Spleen (tissue), 11 donors: Measurements from ENCODE around the gene HOXA5. TPM values are rescaled to one million over a fixed set of nuclear protein-coding genes. Genes with fewer than 3 reads are reported as not detected.

Experiments
- DNase-seq: peaks from one replicate; pipeline ENCODE4 v3.0.0-alpha.2; 2020
- H3K27ac ChIP-seq, 8 donors: fragments of 200-600 bp; sonication (generic) in 7 of 8; 1 replicate in 4 of 8; 2 replicates in 4 of 8; pipeline versions ENCODE4 v1.5.0 to v1.8.0; 2016 to 2021; ENCODE audit warnings: inconsistent platforms in 4 of 8, mild to moderate bottlenecking in 4 of 8, moderate library complexity in 1 of 8
- H3K27me3 ChIP-seq, 7 donors: fragments of 200-600 bp; sonication (generic) in 6 of 7; replicated peaks in 1 of 7; 1 replicate in 4 of 7; 2 replicates in 3 of 7; pipeline versions ENCODE4 v1.5.0 to v1.8.0; 2016 to 2021; ENCODE audit warnings: inconsistent platforms in 3 of 7, mild to moderate bottlenecking in 1 of 7
- H3K36me3 ChIP-seq, 6 donors: fragments of 200-600 bp; sonication (generic) in 5 of 6; 1 replicate in 4 of 6; 2 replicates in 2 of 6; pipeline versions ENCODE4 v1.5.0 to v1.8.0; 2016 to 2021; ENCODE audit warnings: inconsistent platforms in 2 of 6
- H3K4me1 ChIP-seq, 6 donors: fragments of 200-600 bp; sonication (generic) in 5 of 6; 1 replicate in 3 of 6; 2 replicates in 3 of 6; pipeline versions ENCODE4 v1.5.0 to v1.8.0; 2016 to 2021; ENCODE audit warnings: inconsistent platforms in 3 of 6
- H3K4me3 ChIP-seq, 8 donors: fragments of 200-600 bp; sonication (generic) in 7 of 8; 1 replicate in 4 of 8; 2 replicates in 4 of 8; pipeline versions ENCODE4 v1.5.0 to v1.8.0; 2016 to 2021; ENCODE audit warnings: inconsistent platforms in 4 of 8, mild to moderate bottlenecking in 4 of 8, moderate library complexity in 2 of 8
- H3K9me3 ChIP-seq, 8 donors: fragments of 200-600 bp; sonication (generic) in 7 of 8; 1 replicate in 4 of 8; 2 replicates in 4 of 8; pipeline versions ENCODE4 v1.5.0 to v1.8.0; 2016 to 2021; ENCODE audit warnings: inconsistent platforms in 4 of 8
- POLR2A ChIP-seq, 3 donors: fragments of 450-650 bp; IDR thresholded peaks; one replicate each; pipeline ENCODE4 v1.5.1; 2017; ENCODE audit warnings: antibody characterized with exemption in 3 of 3, mild to moderate bottlenecking in 1 of 3
- POLR2AphosphoS5 ChIP-seq, 3 donors: sonication (generic); formaldehyde crosslinking; IDR thresholded peaks; one replicate each; pipeline ENCODE4 v1.5.1; 2017; ENCODE audit warnings: antibody characterized with exemption in 3 of 3
- WGBS, 5 donors: extraction: QIAGEN DNeasy Blood & Tissue Kit in 3 of 5; methylation state at CpG; one replicate each; pipeline versions ENCODE4 v1.1.5 to v1.1.7; 2013 to 2018; 5-methylcytosine and 5-hydroxymethylcytosine counted together
- intact Hi-C: fragments of 100-400 bp; cut with DNase I; formaldehyde crosslinking; loops from one replicate; pipeline ENCODE4 v1.15.0; 2023; ENCODE audit warnings: low total_unique reads
- polyA plus RNA-seq, 3 donors: library from polyadenylated mRNA; stranded (reverse); fragments of 200-250 nt; gene quantifications; one replicate each; pipeline ENCODE4 v1.2.1, GENCODE V29; 2013
- total RNA-seq, 7 donors: library from RNA; depleted of rRNA in 3 of 7; stranded (reverse); fragments of >200 nt in 3 of 7; fragmentation: NEBNext Ultra II Directional in 4 of 7; extraction: Animal tissue kit (Norgen Biotek cat#: 25700) in 4 of 7; gene quantifications; one replicate each; pipeline versions ENCODE4 v1.1.0 to v1.2.1, GENCODE V29; 2016 to 2021
- TF ChIP-seq, protein P1 (sequence below), 11 experiments: fragments of 200-600 bp in 7 of 11; fragments of 450-650 bp in 4 of 11; sonication (generic) in 4 of 11; IDR thresholded peaks in 8 of 11; conservative IDR thresholded peaks in 3 of 11; 1 replicate in 7 of 11; 2 replicates in 4 of 11; pipeline versions ENCODE4 v1.4.0 to v1.8.0; 2016 to 2021; ENCODE audit warnings: antibody characterized with exemption in 11 of 11, inconsistent platforms in 4 of 11, mild to moderate bottlenecking in 1 of 11
- donor health status: healthy with polysubstance abuse.
- donor health status: DM: no; HTN: no; CAD: no; lungs with moderate emphysema.
- donor health status: DM: no; HTN: no; CAD: no.
- donor health status: Bipolar disorder and iron deficiency.
- donor health status: healthy.
- donor health status: DM: no; HTN: no; CAD: no.
- donor health status: DM: yes; HTN: yes; CAD: no.

HOXA5 gene
- total and polyA plus RNA-seq, 10 donors, result 1.6 to 9.3 (median 3.3) TPM

DNA sequence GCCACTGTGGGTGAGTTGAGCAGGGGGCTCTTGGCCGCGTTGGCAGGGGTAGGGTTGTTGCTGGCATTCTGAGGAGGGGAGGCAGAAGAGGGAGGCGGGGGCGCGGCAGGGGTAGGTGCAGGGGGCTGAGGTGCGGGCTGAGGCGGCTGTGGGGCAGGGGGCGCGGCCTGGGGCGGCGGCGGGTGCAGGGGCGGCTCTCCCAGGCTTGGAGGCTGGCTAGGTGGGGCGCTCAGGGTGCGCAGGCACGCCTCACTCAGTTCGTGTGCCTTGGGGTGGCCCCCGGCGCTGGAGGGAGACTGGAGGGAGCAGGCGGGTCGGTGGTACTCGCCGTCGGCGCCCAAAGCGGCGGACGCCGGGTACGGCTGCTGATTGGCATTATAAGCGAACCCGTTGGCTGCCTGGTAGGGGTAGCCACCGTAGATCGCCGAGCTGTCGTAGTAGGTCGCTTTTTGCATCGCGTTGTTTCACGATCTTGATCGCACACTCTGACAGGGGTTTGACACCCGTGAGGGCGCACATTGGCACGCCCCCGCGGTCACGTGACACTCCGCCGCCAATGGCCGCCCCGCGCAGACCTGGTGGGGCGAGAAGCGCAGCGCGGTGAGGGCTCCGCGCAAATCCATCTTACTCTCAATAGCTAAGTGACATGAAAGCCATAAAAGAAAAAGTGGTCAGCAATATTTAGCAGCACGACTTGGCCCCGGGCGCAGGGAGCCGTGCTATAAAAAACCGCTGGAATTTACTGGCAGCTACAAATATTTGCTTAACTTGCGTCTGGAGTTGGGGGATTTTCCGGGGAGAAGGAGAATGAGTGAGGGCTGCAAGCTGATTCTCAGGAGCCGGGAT lies 33.1 kb downstream of the HOXA5 start:
- Histone ChIP-seq H3K4me3 (peak overlapping the region in 1 of 8 donors; percentile 5), H3K36me3 (no peaks in the 10 kb centered on the region), H3K9me3 (no peaks in the 10 kb centered on the region), H3K4me1 (peaks cover 0 to 64% (median 25%) of the 10 kb centered on the region in 6 donors), H3K27ac (peak overlapping the region in 7 of 8 donors; percentile 11 to 90 (median 63)), H3K27me3 (peaks cover 0 to 12% (median 0%) of the 10 kb centered on the region in 7 donors)
- DNase-seq, result no peak
- WGBS, 5 donors, result 75 to 92% (median 86%) methylated on average over 66 of the region's 66 CpGs
- TF ChIP-seq, protein P1, sequence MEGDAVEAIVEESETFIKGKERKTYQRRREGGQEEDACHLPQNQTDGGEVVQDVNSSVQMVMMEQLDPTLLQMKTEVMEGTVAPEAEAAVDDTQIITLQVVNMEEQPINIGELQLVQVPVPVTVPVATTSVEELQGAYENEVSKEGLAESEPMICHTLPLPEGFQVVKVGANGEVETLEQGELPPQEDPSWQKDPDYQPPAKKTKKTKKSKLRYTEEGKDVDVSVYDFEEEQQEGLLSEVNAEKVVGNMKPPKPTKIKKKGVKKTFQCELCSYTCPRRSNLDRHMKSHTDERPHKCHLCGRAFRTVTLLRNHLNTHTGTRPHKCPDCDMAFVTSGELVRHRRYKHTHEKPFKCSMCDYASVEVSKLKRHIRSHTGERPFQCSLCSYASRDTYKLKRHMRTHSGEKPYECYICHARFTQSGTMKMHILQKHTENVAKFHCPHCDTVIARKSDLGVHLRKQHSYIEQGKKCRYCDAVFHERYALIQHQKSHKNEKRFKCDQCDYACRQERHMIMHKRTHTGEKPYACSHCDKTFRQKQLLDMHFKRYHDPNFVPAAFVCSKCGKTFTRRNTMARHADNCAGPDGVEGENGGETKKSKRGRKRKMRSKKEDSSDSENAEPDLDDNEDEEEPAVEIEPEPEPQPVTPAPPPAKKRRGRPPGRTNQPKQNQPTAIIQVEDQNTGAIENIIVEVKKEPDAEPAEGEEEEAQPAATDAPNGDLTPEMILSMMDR (IDR thresholded peaks at IDR 0.05 in 8 of 11, conservative IDR thresholded peaks at IDR 0.05 in 3 of 11), result no peak
- TF ChIP-seq POLR2AphosphoS5 (IDR thresholded peaks at IDR 0.05), result peak in 2 of 3 donors; percentile 55 to 56
- no peak for TF ChIP-seq POLR2A (IDR thresholded peaks at IDR 0.05)
- intact Hi-C loops, result loop anchor here (10.0 kb wide), 1 partner anchor 356 kb away; no protein-coding TSS in a partner anchor

DNA sequence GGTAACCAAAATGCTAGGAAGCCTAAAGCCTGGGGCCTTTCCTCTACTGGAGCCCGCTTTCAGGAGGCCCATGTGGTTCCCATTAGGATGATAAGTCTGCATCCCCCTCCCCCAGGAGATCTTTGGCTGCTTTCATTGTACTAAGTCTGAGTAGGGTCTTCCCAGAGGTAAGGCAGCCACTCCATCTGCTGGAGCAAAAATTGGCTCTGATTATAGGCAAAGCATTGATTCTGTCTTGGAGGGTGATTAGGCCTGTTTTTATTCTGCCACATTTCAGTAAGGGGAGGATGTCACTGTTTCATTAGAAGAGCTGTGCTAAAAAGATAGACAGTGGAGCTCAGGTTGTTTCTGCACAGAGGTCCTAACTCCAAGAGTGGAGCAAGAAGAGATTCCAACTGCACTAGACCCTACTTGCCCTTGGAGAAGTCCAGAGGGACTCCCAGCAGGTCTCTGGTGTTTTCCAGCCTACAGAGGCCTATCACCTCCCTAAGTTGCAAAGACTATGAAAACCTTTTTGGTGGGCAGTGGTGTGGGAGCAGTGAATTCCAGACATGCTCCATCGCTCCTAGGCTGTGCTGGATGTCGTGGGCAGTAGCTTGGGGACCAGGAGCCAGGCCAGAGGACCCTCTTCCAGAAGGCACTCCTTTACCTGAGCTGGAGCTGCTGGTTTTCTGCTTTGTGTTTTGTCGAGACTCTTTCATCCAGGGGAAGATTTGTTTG lies 33.9 kb downstream of the HOXA5 start:
- intact Hi-C loops, result loop anchor here (10.0 kb wide), 1 partner anchor 355 kb away; no protein-coding TSS in a partner anchor
- TF ChIP-seq POLR2A (IDR thresholded peaks at IDR 0.05) (no peak), POLR2AphosphoS5 (IDR thresholded peaks at IDR 0.05) (no peak)
- TF ChIP-seq, protein P1 (IDR thresholded peaks at IDR 0.05 in 8 of 11, conservative IDR thresholded peaks at IDR 0.05 in 3 of 11), result no peak
- Histone ChIP-seq H3K27me3 (peaks cover 0 to 20% (median 0%) of the 10 kb centered on the region in 7 donors), H3K9me3 (no peaks in the 10 kb centered on the region), H3K4me1 (peaks cover 0 to 72% (median 28%) of the 10 kb centered on the region in 6 donors), H3K4me3 (no peak overlapping the region), H3K27ac (peak overlapping the region in 7 of 8 donors; percentile 78 to 93 (median 87)), H3K36me3 (no peaks in the 10 kb centered on the region)
- WGBS, 5 donors, result 89 to 96% (median 92%) methylated on average over 4 of the region's 4 CpGs
- no peak for DNase-seq

DNA sequence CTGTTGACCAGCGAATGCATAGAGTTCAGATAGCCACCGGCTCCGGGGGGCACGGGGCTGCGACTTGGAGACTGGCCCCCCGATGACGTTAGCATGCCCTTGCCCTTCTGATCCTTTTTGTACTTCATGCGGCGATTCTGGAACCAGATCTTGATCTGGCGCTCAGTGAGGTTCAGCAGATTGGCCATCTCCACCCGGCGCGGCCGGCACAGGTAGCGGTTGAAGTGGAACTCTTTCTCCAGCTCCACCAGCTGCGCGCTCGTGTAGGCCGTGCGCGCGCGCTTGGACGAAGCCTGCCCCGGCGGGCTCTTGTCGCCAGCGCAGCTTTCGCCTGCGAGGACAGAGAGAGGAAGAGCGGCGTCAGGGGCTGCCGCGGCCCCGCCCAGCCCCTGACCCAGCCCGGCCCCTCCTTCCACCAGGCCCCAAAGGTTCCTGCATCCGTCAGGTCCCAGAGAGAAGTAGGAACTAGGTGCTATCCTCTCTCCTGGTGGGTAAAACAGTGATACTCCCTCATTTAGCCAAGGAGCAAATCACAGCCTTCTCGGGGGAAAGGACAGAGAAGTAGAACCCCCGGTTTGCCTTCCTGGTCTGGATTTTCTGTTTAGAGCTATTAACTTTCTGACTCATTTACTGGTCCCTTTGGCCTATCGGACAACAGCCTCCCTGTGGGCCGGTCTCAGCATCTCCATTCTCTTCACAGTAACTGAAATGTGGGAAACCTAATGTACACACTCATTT lies 34.9 kb downstream of the HOXA5 start:
- intact Hi-C loops, result no loop called here
- Histone ChIP-seq H3K27ac (peak overlapping the region; percentile 66 to 93 (median 86)), H3K4me1 (peaks cover 0 to 80% (median 33%) of the 10 kb centered on the region in 6 donors), H3K27me3 (peaks cover 0 to 30% (median 1%) of the 10 kb centered on the region in 7 donors), H3K4me3 (peak overlapping the region in 6 of 8 donors; percentile 13 to 62 (median 22)), H3K9me3 (no peaks in the 10 kb centered on the region), H3K36me3 (no peaks in the 10 kb centered on the region)
- 61 to 93% (median 77%) methylated on average over 40 to 41 of the region's 41 CpGs for WGBS, 5 donors
- TF ChIP-seq POLR2AphosphoS5 (IDR thresholded peaks at IDR 0.05), result peak; percentile 80 to 95 (median 90)
- TF ChIP-seq, protein P1 (IDR thresholded peaks at IDR 0.05 in 8 of 11, conservative IDR thresholded peaks at IDR 0.05 in 3 of 11), result peak in 3 of 11 experiments; percentile 13 to 27 (median 18)
- peak in 1 of 3 donors; percentile 81 for TF ChIP-seq POLR2A (IDR thresholded peaks at IDR 0.05)
- peak; percentile 85 for DNase-seq
